Aorta (tissue), 5 donors: Measurements from ENCODE around the gene FRMD5. TPM values are rescaled to one million over a fixed set of nuclear protein-coding genes. Genes with fewer than 3 reads are reported as not detected.

Source experiments
- ATAC-seq: fragments of 200-7000 bp; cut with Tn5 transposase; one replicate; pipeline ENCODE4 v1.9.1; 2022; ENCODE audit warnings: moderate library complexity; ENCODE audit not compliant: low FRiP score
- DNase-seq, 2 donors: peaks; one replicate each; pipeline ENCODE4 v3.0.0-alpha.2; 2020
- H3K27ac ChIP-seq, 2 donors: one replicate each; pipeline ENCODE4 v1.5.1; 2013; ENCODE audit warnings: low read length in 2 of 2, mild to moderate bottlenecking in 2 of 2, moderate library complexity in 2 of 2, control low read depth in 1 of 2, inconsistent platforms in 1 of 2, low read depth in 1 of 2
- H3K27me3 ChIP-seq, 2 donors: one replicate each; pipeline ENCODE4 v1.6.1; 2013; ENCODE audit warnings: control low read depth in 1 of 2, low read length in 1 of 2, mild to moderate bottlenecking in 1 of 2, moderate library complexity in 1 of 2; ENCODE audit not compliant: insufficient read depth in 2 of 2, control insufficient read depth in 1 of 2
- H3K36me3 ChIP-seq, 2 donors: one replicate each; pipeline ENCODE4 v1.6.1; 2013; ENCODE audit warnings: control low read depth in 1 of 2, low read length in 1 of 2, mild to moderate bottlenecking in 1 of 2; ENCODE audit not compliant: insufficient read depth in 2 of 2, control insufficient read depth in 1 of 2
- H3K4me1 ChIP-seq, 2 donors: one replicate each; pipeline ENCODE4 v1.6.1; 2013; ENCODE audit warnings: low read length in 2 of 2, control low read depth in 1 of 2, mild to moderate bottlenecking in 1 of 2, moderate library complexity in 1 of 2; ENCODE audit not compliant: insufficient read depth in 2 of 2, control insufficient read depth in 1 of 2
- H3K4me3 ChIP-seq, 2 donors: one replicate each; pipeline ENCODE4 v1.5.1; 2013; ENCODE audit warnings: low read length in 2 of 2, control low read depth in 1 of 2, mild to moderate bottlenecking in 1 of 2
- H3K9me3 ChIP-seq: one replicate; pipeline ENCODE4 v1.6.1; 2013; ENCODE audit warnings: mild to moderate bottlenecking, low read length; ENCODE audit not compliant: control insufficient read depth
- WGBS, 2 donors: extraction: QIAGEN DNeasy Blood & Tissue Kit; methylation state at CpG; one replicate each; pipeline ENCODE4 v1.1.7; 2013; 5-methylcytosine and 5-hydroxymethylcytosine counted together
- intact Hi-C, 2 donors: fragments of 100-400 bp; cut with DNase I; formaldehyde crosslinking; loops; one replicate each; pipeline versions ENCODE4 v1.14.2 to v1.15.0; 2022
- polyA plus RNA-seq, 2 donors: library from polyadenylated mRNA; stranded (reverse); fragments of 200-250 nt; gene quantifications; one replicate each; pipeline ENCODE4 v1.2.3, GENCODE V29; 2013
- total RNA-seq, 2 donors: library from RNA; stranded (reverse); fragmentation: NEBNext Ultra II Directional; extraction: Animal tissue kit (Norgen Biotek cat#: 25700); gene quantifications; one replicate each; pipeline ENCODE4 v1.2.1, GENCODE V29; 2021
- donor health status: healthy with polysubstance abuse.
- donor health status: Bipolar disorder and iron deficiency.
- donor health status: DM: no; HTN: no; CAD: no.
- donor health status: DM: no; HTN: no; CAD: no.
- donor health status: DM: yes; HTN: yes; CAD: no.

FRMD5 gene
- total and polyA plus RNA-seq, 4 donors = 0.18 to 0.88 (median 0.58) TPM

DNA sequence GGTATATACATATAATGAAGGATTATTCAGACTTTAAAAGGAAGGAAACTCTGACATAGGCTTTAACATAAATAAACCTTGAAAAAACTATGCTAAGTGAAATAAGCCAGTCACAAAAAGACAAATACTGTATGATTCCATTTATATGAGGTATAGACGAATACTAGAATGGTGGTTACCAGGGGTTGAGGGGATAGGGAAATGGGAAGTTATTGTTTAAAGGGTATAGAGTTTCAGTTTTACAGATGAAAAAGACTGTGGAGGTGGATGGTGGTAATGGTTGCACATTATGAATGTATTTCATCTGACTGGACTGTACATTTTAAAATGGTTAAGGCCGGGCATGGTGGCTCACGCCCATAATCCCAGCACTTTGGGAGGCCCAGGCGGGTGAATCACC, 41.7 kb downstream of the FRMD5 start:
- Histone ChIP-seq H3K36me3 (no peaks in the 10 kb centered on the region), H3K27me3 (no peaks in the 10 kb centered on the region), H3K4me3 (no peak overlapping the region), H3K9me3 (no peaks in the 10 kb centered on the region), H3K27ac (no peak overlapping the region), H3K4me1 (no peaks in the 10 kb centered on the region)
- WGBS, 2 donors = 73 to 88% methylated on average over 4 of the region's 4 CpGs
- DNase-seq (no peak), ATAC-seq (no peak)
- intact Hi-C loops = no loop called here

DNA sequence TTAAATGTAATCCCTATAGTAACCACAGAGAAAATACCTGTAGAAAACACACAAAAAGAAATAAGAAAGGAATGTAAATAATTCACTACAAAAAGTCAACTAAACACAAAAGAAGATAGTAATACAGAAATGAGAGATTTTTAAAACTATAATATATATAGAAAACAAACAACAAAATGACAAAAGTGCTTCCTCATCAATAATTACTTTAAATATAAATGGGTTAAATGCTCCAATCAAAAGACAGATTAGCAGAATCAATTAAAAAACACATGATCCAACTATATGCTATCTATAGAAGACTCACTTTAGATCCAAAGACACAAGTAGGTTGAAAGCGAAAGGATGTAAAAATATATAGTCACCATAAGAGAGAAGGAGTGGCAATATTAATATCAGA, 45.8 kb downstream of the FRMD5 start:
- 55 to 98% methylated on average over 1 of the region's 1 CpG for WGBS, 2 donors
- Histone ChIP-seq H3K9me3 (no peaks in the 10 kb centered on the region), H3K27me3 (no peaks in the 10 kb centered on the region), H3K27ac (no peak overlapping the region), H3K36me3 (no peaks in the 10 kb centered on the region), H3K4me1 (no peaks in the 10 kb centered on the region), H3K4me3 (no peak overlapping the region)
- ATAC-seq = no peak
- DNase-seq = no peak
- intact Hi-C loops = no loop called here

DNA sequence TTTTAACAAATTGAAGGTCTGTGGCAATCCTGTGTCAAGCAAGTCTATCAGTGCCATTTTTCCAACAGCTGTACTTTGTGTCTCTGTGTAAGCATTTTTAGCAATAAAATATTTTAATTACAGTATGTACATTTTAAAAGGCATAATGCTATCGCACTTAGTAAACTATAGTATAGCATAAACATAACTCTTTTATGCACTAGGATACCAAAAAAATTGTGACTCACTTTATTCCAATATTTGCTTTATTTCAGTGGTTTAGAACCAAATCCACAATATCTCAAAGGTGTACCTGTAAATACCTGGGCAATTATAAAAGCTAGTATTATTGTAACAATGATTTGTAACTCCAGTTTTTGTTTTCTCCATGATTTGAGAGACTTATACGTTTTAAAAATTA, 46.5 kb downstream of the FRMD5 start:
- Histone ChIP-seq H3K36me3 (no peaks in the 10 kb centered on the region), H3K4me3 (no peak overlapping the region), H3K27me3 (no peaks in the 10 kb centered on the region), H3K27ac (no peak overlapping the region), H3K4me1 (no peaks in the 10 kb centered on the region), H3K9me3 (no peaks in the 10 kb centered on the region)
- no peak for DNase-seq
- 80% methylated on average over 2 of the region's 2 CpGs for WGBS, 2 donors
- intact Hi-C loops = no loop called here
- ATAC-seq = no peak

- intact Hi-C loops = no loop called here
- no peak overlapping the region for H3K4me3 ChIP-seq
- no peak for DNase-seq
- H3K9me3 ChIP-seq = no peaks in the 10 kb centered on the region
- H3K36me3 ChIP-seq = no peaks in the 10 kb centered on the region
- no peaks in the 10 kb centered on the region for H3K4me1 ChIP-seq
- H3K27me3 ChIP-seq = no peaks in the 10 kb centered on the region
- no peak overlapping the region for H3K27ac ChIP-seq
- ATAC-seq = no peak
Measured at GRCh38 chr15:44147636-44148035, 47.4 kb downstream of the FRMD5 start.

GRCh38 chr15:44145495-44145894, 49.6 kb downstream of the FRMD5 start:
- Histone ChIP-seq H3K9me3 (no peaks in the 10 kb centered on the region), H3K36me3 (no peaks in the 10 kb centered on the region), H3K4me1 (no peaks in the 10 kb centered on the region), H3K27me3 (no peaks in the 10 kb centered on the region), H3K4me3 (no peak overlapping the region), H3K27ac (no peak overlapping the region)
- DNase-seq (no peak), ATAC-seq (no peak)
- intact Hi-C loops = no loop called here
- 40 to 45% methylated on average over 3 of the region's 3 CpGs for WGBS, 2 donors

GRCh38 chr15:44144992-44145391, 50.1 kb downstream of the FRMD5 start:
- Histone ChIP-seq H3K4me3 (no peak overlapping the region), H3K9me3 (no peaks in the 10 kb centered on the region), H3K36me3 (no peaks in the 10 kb centered on the region), H3K4me1 (no peaks in the 10 kb centered on the region), H3K27me3 (no peaks in the 10 kb centered on the region), H3K27ac (no peak overlapping the region)
- intact Hi-C loops = no loop called here
- no peak for ATAC-seq
- DNase-seq = no peak

DNA sequence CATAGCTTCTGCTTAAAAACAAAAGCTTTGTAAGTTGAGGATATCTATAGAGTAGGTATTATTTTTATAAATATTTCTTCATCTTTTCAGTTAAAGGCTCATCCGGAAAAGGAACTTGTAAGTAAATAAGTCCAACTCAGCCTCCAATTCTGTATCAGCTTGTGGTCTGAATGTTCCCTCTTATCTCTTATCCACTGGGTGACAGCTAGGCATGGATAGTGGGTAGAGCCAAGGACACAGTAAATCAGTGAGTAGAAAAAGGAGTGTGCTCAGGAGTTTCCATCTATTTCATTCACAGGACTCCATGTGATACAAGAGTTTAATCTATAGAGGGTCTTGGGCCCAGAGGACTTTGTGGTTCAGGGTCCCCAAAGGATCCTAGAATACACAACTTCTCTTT, 50.9 kb downstream of the FRMD5 start:
- H3K27me3 ChIP-seq = no peaks in the 10 kb centered on the region
- no peak for DNase-seq
- H3K27ac ChIP-seq = no peak overlapping the region
- 53 to 67% methylated on average over 1 of the region's 1 CpG for WGBS, 2 donors
- H3K4me1 ChIP-seq = no peaks in the 10 kb centered on the region
- no peaks in the 10 kb centered on the region for H3K36me3 ChIP-seq
- intact Hi-C loops = no loop called here
- no peak overlapping the region for H3K4me3 ChIP-seq
- no peaks in the 10 kb centered on the region for H3K9me3 ChIP-seq
- ATAC-seq = no peak

DNA sequence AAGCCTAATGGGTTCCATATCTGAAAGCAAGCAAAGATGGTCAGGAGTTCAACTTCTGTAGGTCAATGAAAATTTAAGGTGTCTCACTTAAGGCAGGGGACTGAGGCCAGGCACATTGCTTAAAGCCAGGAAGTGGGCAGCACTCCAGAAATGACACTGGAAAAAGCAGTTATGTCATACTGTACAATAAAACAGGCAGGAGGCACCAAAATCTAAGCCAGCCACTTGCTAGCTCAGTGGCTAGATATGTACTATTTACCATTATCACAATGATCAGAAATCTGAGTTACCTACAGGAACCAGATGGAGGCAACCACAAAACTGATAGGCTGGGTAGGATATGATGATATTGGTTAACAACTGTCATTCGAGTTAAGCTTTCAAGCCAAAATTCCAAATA, 57.3 kb downstream of the FRMD5 start:
- no peak overlapping the region for H3K4me3 ChIP-seq
- WGBS, 2 donors = 86 to 87% methylated on average over 1 of the region's 1 CpG
- no peaks in the 10 kb centered on the region for H3K4me1 ChIP-seq
- H3K9me3 ChIP-seq = no peaks in the 10 kb centered on the region
- DNase-seq (no peak), ATAC-seq (no peak)
- no peak overlapping the region for H3K27ac ChIP-seq
- H3K36me3 ChIP-seq = no peaks in the 10 kb centered on the region
- intact Hi-C loops = loop anchor here in 1 of 2 donors (10.0 kb wide), 1 partner anchor 233 kb away; no protein-coding TSS in a partner anchor
- H3K27me3 ChIP-seq = no peaks in the 10 kb centered on the region

DNA sequence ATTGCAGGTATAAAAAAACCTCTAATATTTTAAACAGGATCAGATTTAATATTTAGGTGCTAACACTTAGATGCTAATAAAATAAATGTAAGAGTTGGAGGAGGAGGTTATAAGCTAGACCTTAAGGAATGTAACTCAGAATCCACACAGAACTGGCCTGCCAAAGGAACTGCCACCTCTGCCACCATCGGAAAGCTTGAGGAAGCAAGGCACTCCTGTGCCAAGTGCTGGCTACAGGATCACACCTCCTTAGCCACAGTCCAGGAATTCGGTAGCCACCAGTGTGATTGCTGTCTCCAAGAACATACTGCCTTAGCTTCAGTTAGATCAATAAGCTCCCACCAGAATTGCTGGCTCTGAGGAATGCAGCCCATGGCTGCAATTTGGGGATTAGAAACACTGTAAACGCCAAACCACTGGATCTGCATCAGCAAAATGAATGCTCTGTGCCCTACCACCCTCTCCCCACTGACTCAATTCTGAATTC, 58.0 kb downstream of the FRMD5 start:
- intact Hi-C loops = loop anchor here in 1 of 2 donors (10.0 kb wide), 1 partner anchor 232 kb away; no protein-coding TSS in a partner anchor
- Histone ChIP-seq H3K4me3 (no peak overlapping the region), H3K27ac (no peak overlapping the region), H3K4me1 (no peaks in the 10 kb centered on the region), H3K9me3 (no peaks in the 10 kb centered on the region), H3K27me3 (no peaks in the 10 kb centered on the region), H3K36me3 (no peaks in the 10 kb centered on the region)
- ATAC-seq = no peak
- DNase-seq = no peak
- 42 to 54% methylated on average over 3 of the region's 3 CpGs for WGBS, 2 donors
